Measurements from ENCODE around the gene CENPE.

- TF ChIP-seq CTCF (IDR thresholded peaks at IDR 0.05; ENCODE audit: low read depth, low read length) (no peak), POLR2A (IDR thresholded peaks at IDR 0.05; ENCODE audit: extremely low read depth, insufficient read length) (no peak), MYC (IDR thresholded peaks at IDR 0.05; ENCODE audit: low read depth, low read length) (no peak)
Measured at GRCh38 chr4:103079621-103080020, 118.5 kb downstream of the CENPE start.

Data from NB4 (cell line).